HG02642 (cell line): Measurements from ENCODE around the gene UHRF1.
"Not testable (repeated sequence)": the region's sequence is repeated elsewhere in the genome, so short reads cannot be mapped to it uniquely, and the experiment has no call there.

Experiments
- ATAC-seq: cut with Tn5 transposase; IDR thresholded peaks from one replicate; pipeline ENCODE4 v1.9.1; 2021; ENCODE audit warnings: mild to moderate bottlenecking; ENCODE audit not compliant: unreplicated experiment, poor library complexity

The UHRF1 gene

GRCh38 chr19:4930664-4931063 is 21.4 kb downstream of the UHRF1 start:
- ATAC-seq: no peak

GRCh38 chr19:4932711-4933110 is 23.4 kb downstream of the UHRF1 start:
- no peak for ATAC-seq

- no peak for ATAC-seq
Observed at GRCh38 chr19:4933528-4933927, 24.2 kb downstream of the UHRF1 start.

GRCh38 chr19:4935444-4935843 is 26.1 kb downstream of the UHRF1 start:
- ATAC-seq: no peak

GRCh38 chr19:4937060-4937459 is 27.8 kb downstream of the UHRF1 start:
- no peak for ATAC-seq

- ATAC-seq: not testable (repeated sequence)
Observed at GRCh38 chr19:4938461-4938860, 29.2 kb downstream of the UHRF1 start.

GRCh38 chr19:4939466-4939865 is 30.2 kb downstream of the UHRF1 start:
- ATAC-seq: no peak

- not testable (repeated sequence) for ATAC-seq
Observed at GRCh38 chr19:4941638-4942169, 32.4 kb downstream of the UHRF1 start.

- not testable (repeated sequence) for ATAC-seq
Observed at GRCh38 chr19:4950650-4951049, 41.3 kb downstream of the UHRF1 start.

- no peak for ATAC-seq
Observed at GRCh38 chr19:4951656-4952055, 42.4 kb downstream of the UHRF1 start.

- no peak for ATAC-seq
Observed at GRCh38 chr19:4952945-4953344, 43.6 kb downstream of the UHRF1 start.

- not testable (repeated sequence) for ATAC-seq
Observed at GRCh38 chr19:4954320-4955149, 45.2 kb downstream of the UHRF1 start.

GRCh38 chr19:4955274-4955673 is 46.0 kb downstream of the UHRF1 start:
- ATAC-seq: no peak

GRCh38 chr19:4957981-4958380 is 48.7 kb downstream of the UHRF1 start:
- ATAC-seq: no peak

GRCh38 chr19:4962085-4962619 is 52.9 kb downstream of the UHRF1 start:
- no peak for ATAC-seq

GRCh38 chr19:4965061-4965460 is 55.8 kb downstream of the UHRF1 start:
- no peak for ATAC-seq

- ATAC-seq: no peak
Observed at GRCh38 chr19:4966591-4966990, 57.3 kb downstream of the UHRF1 start.

- ATAC-seq: no peak
Observed at GRCh38 chr19:4967738-4968461, 58.6 kb downstream of the UHRF1 start.

GRCh38 chr19:4968462-4969291 is 59.4 kb downstream of the UHRF1 start, which contains the start of gene KDM4B:
TSS of gene KDM4B (plus strand) at chr19:4969113. CDS start at chr19:5032891, 63,778 bp downstream.
- ATAC-seq: peak; percentile 91

- no peak for ATAC-seq
Observed at GRCh38 chr19:4969292-4969771, 60.0 kb downstream of the UHRF1 start.
